ENCODE results near the gene BMP10. TPM values are rescaled to one million over a fixed set of nuclear protein-coding genes. Genes with fewer than 3 reads are reported as not detected.
A peak's percentile ranks its signal among the peaks of the same experiment; 100 is the strongest.

BMP10 gene
- polyA plus RNA-seq, 3 donors: not detected

DNA sequence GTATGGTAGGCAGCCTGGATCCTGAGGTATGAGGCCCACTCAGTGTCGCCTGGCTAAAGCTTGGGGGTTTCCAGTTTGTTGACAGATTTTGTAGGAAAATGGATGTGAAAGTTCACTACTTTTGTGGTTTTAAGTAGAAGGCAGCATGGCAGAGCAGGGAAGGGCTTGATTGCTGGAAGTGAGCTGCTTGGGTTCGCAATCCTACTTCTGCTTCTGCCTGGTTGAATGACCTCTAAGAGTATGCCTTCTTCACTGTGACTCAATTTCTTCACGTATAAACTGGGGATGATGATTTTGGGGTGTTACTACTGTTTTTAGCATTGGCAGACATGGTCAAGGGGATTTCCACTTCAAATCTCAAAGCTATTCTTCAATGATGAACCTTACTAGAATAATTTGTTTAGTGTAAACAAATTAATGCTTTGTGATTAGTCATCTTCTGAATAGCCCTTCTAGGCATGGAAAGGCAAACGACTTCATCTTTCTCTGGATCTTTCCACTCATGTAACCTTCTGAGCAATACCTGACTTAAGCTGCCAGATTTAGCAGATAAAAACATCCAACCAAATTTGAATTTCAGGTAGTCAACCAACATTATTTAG is 13.2 kb downstream of the BMP10 start:
- no peak for DNase-seq (ENCODE audit: extremely low read depth in 1 of 11, low read depth in 9 of 11, low spot score in 4 of 11)

DNA sequence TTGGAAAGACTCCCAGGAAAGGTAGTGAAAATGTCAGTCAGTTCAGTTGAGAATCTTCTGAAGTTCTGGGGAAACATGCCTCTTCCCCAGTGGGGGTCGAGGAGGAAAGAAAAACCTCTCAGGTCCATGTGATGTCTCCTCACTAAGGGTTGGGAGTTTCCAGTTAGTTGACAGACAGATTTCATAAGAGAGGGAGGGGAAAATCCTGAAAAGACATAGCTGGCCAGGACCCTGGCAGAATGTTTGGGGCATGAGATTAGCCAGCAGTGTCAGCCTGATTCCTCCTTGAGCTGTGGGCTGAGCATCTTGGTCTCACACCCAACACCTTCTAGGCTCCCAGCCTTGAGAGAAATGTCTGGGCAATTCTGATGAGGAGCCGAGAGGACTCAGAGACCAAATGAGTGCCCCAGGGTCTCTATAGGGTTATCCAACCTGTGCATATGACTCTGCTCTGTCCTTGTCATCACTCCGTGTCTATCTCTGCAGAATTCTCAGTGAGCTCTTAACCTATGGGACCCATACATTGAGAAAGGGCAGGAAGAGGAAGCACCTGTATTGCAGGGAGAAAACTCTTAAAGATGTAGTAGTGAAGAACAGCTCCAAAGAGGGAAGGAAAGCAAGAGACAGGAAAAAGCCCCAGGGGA is 13.9 kb downstream of the BMP10 start:
- no peak for DNase-seq (ENCODE audit: extremely low read depth in 1 of 11, low read depth in 9 of 11, low spot score in 4 of 11)

DNA sequence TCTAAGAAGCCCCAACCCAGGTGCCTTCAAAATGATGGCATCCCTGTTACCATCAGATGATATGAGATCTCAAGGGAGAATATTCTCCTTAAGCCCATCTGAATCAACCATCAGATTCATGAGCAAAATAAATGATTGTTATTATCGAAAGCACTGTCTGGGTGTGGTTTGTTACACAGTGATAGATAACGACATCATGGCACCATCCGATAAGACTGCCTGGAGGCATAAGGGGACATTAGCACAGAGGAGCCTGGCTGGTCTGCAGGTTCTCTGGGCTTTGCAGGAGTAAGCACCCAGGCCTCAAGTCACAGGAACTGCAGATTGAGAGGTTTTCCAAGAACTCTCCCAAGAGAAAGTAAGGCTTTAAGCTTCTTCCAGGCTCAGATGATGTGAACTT is 15.6 kb downstream of the BMP10 start:
- DNase-seq (ENCODE audit: extremely low read depth in 1 of 11, low read depth in 9 of 11, low spot score in 4 of 11): no peak

DNA sequence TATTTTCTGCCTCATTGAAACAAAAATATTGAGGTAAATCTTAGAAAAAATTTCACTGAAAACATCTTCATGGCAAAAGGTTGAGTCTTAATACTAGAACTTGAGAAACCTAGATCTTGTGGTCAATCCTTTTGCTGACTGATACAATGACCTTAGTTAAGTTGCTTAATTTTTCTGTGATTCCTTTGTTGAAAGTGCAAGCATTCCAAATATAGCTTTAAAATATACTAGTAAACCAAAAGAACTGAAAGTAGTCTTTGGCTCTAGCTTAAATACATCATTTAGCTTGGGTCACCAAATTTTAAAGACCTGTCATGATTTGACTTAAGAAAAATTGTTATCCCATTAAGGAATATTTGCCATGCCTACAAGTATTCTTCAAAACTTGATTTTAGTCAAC is 16.7 kb downstream of the BMP10 start:
- no peak for DNase-seq (ENCODE audit: extremely low read depth in 1 of 11, low read depth in 9 of 11, low spot score in 4 of 11)

DNA sequence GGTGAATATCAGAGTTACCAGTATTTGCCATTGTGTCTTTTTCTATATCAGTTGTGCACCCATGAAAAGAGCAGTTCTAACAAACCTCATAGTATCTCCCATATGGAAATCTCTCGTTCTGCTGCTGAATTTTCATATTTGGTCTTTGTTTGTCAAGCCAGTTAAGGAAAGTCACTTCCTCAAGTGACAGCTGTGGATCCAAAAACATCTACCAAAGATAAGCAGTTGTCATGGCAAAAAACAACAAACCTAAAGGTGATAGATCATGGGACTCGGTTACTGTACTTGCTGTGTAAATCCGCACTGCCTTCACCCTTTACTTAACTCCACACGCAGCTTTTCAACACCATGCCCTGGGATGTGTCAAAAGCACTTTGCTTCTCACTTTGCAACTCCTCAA is 17.3 kb downstream of the BMP10 start:
- no peak for DNase-seq (ENCODE audit: extremely low read depth in 1 of 11, low read depth in 9 of 11, low spot score in 4 of 11)

DNA sequence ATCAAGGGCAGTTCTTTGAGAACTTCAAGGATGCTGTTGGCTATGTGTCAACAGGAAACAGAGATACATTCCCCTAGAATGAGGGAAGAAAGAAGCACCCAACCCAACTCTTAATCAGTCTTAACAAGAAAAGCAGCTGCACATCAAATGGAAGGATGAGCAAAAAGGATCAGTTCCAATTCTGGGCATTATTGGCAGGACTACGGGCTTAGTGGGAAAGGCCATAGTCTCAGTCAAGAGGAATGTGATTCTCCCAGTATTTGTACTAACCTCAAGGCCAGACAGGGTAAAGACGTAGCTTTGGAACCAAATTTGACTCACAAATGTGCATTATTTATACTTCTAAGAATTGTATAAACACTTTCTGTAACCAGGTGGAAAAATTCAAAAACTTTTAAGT is 18.2 kb downstream of the BMP10 start:
- DNase-seq (ENCODE audit: extremely low read depth in 1 of 11, low read depth in 9 of 11, low spot score in 4 of 11): no peak

DNA sequence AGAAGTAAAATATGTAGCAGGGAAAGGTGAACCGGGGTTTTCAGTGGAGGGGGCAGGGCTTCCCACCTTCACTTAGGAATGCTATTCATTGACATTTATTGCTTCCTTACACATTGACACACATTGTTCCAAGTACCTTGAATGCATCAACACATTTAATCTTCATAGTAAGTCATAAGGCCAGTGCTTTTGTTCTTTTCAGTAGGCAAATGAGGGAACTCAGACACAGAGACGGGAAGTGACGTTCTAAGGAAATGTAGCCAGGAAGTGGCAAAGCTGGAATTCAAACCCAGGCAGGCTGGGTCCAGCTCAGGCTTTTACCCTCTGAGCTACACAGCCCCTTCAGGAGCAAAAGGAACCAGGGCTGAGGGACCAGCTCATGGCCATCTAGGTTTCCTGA is 20.7 kb downstream of the BMP10 start:
- DNase-seq (ENCODE audit: extremely low read depth in 1 of 11, low read depth in 9 of 11, low spot score in 4 of 11): no peak

DNA sequence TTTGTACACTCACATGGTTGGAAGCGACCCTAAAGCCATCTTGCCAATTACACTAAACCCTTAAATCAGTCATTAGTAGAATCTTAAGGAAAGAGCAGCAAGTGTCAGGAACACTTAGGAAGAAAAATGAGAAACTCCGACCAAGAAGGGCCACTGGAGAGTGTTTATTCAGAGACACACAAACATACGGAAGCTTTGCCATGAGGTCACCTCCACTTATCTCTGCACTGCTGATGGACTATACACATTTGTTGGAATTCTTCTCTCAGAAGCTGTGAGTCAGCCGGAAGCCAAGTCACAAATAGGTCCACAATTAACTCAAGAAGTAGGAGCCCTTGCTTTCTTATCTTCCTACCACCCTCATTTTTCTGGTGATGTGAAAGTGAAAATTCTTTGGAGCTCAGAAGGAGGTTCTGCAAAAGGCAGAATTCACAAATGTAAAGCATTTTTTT is 21.6 kb downstream of the BMP10 start:
- no peak for DNase-seq (ENCODE audit: extremely low read depth in 1 of 11, low read depth in 9 of 11, low spot score in 4 of 11)

DNA sequence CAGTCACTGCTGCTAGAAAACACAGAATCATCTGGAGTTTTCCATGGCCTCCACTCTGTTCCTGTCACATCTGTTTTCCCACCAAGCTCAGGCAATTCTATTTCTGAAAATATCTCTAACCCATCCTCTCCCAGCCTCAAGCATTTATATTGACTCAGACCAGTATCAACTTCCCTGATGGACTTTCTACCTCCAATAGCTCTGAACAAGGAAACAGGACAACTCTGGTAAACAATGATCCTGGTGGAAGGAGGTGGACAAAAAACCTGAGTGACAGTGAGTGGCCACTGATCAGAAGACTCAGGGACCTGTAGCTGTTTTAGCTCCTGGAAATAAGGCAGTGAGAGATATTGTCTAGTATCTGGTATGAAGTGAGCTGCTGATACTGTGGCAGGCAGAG is 23.4 kb downstream of the BMP10 start:
- DNase-seq (ENCODE audit: extremely low read depth in 1 of 11, low read depth in 9 of 11, low spot score in 4 of 11): no peak

DNA sequence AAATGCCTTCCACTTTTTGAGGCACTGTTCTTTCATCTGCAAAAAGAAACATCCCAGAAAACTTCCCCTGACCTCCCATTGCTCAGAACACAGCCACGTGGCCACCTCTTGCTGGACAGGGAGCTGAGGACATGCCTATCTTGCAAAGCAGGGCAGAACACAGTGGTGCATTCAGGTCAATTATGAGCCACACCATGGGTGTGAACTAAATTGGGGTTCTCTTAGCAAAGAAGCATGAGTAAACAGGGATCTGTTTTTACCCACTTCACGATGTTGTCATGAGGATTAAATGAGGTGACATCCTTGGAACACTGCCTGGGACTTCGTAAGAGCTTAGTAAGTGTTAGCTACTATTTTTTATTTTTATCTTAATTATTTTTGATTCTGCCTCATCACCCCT is 25.1 kb downstream of the BMP10 start:
- no peak for DNase-seq (ENCODE audit: extremely low read depth in 1 of 11, low read depth in 9 of 11, low spot score in 4 of 11)

DNA sequence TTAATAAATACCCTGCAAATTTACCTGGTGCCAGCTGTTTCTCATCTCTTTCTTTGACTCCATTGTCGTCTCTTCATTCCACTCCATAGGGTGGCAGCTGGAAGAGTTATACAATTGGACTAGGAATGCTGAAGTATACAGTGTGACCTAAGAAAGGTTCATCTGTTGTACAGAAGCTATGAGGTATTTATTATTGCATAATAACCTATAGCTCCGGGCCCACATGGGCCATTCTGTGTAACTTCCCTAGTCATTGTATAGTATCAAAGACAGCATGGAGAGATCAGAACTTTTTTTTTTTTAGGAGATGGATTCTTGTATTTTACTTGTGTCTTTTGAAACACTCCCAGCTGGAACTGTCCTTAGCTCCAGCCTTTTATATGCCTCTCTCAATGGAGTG is 26.2 kb downstream of the BMP10 start:
- no peak for DNase-seq (ENCODE audit: extremely low read depth in 1 of 11, low read depth in 9 of 11, low spot score in 4 of 11)

DNA sequence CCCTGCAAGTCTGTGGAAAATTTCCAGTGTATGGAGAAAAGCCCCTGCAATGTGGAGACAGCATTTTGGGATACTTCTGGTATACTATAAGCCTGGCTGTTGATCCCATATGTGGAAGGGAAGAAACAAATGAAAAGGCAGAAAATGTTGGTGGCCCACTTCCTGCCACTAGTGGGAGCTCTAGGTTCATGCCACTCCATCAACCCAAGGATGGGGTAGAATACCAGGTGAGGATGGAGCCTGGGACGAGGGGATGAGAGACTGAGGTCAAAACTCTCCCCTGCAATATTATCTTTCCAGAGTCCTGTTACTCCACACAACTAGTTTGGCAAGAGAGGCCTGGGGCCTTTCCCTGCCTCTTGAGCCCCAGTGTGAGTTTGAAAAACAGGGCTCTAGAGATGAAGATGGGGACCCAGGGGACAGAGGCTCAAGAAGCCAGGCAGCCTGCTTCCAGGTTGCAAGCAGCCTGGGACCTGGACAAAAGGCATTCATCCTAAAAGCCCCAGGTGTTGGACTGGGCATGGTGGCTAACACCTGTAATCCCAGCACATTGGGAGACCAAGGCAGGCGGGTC is 31.9 kb downstream of the BMP10 start:
- no peak for DNase-seq (ENCODE audit: extremely low read depth in 1 of 11, low read depth in 9 of 11, low spot score in 4 of 11)

DNA sequence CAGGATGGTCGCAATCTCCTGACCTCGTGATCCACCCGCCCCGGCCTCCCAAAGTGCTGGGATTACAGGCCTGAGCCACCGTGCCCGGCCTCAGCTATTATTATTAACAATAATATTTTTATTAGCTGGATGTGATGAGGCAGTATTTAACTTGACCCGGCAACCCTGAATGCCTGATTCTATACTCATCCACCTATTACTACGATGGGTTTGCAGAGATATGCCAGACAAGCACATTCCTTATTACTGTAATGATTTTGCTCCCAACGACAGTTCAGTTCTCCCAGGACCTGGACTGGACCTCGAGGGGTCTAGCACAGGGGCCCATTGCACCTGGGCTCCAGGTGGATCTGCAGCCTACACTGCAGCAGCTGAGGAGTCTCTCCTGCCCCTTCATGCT is 32.6 kb downstream of the BMP10 start:
- DNase-seq (ENCODE audit: extremely low read depth in 1 of 11, low read depth in 9 of 11, low spot score in 4 of 11): no peak

DNA sequence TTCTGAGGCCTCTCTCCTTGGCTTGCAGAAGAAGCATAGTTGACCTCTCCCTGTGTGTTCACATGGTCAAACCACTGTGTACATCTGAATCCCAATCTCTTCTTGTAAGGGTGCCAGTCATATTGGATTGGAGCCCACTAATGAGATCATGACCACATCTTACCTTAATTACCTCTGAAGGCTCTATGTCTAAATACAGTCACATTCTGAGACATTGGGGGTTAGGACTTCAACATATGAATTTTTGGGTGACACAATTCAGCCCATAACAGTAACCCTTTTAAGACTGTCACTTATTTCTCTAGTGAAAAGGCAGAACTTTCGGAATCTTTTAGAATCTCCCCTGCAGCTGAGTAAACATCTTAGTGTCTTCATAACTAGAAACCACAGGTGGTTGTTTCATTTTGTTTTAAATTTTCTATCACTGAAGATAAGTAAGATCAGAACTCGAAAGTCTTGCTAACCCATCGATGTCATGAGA is 33.3 kb downstream of the BMP10 start:
- no peak for DNase-seq (ENCODE audit: extremely low read depth in 1 of 11, low read depth in 9 of 11, low spot score in 4 of 11)

DNA sequence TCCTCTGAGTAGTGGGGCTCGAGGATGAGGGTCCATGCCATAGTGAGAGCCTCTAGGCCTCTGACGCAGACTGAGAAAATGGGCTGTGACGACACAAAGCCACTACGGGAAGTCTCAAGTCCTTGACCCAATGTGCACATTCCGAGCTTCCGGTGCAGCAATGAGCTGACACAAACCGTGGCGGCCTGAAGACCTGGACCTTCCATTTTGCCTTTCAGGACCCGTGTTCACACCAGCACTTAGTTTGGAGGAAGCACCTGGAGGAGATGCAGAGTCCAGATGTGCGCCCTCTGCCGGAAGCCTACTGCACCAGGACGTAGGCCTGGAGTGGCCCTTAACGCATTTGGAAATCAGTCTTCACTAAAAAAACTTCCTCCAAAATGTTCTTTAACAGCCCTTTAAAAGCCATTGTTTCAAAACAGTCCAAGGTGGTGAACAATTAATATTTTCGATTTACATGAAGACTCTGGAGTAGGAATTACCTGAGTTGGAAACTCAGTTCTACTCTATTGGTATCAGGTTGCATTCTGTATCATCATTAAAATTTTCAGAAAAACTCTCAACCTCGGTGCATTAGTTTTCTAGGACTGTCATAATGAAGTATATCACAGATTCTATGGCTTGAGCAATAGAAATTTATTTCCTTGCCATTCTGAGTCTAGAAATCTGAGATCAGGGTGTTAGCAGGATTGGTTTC is 33.9 kb downstream of the BMP10 start:
- DNase-seq (ENCODE audit: extremely low read depth in 1 of 11, low read depth in 9 of 11, low spot score in 4 of 11): peak in 1 of 11 donors; percentile 19

DNA sequence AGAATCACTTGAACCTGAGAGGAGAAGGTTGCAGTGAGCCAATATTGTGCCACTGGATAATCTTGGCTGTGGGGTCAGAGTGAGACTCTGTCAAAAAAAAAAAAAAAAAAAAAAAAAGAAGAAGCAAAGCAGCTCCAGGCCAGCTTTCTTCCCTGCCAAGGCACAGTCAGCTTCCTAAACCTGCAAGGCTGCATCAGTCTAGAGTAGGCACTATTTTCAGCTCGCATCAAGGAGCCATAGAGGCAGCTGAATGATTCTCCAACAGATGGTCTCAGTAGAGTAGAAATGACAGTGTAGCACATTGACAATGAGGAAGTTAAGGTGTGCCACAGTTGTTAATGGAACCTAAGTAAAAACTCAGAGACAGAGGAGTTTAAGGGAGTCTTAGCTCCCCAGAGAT is 35.6 kb downstream of the BMP10 start:
- no peak for DNase-seq (ENCODE audit: extremely low read depth in 1 of 11, low read depth in 9 of 11, low spot score in 4 of 11)

DNA sequence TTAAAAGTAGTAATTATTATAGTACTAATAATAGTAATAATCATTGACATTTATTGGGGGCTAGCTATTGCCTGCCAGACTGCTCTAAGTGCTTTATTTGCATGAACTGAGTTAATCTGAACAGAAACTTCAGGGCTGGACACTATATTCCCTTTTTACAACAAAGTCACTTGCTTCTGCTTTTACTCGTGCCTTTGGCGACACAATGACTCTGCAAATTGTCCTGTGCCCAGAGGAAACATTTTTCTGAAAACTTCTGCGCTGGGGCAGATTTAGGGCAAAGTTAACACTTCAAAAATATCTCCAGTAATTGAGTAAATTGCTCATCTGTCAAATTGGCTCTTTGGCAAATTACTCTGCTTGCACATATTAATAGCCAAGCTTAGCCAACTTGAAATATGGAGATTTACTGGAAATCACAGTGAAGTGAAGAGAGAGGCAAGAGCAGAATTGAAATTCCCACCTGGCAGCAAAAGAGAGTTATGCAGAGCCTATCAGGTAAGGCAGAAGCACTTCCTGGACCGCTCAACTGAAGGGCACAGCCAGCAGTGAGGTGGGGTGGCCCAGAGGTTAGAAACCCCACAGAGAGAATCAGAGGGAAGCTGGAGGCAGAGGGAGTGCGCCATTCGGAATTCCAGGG is 36.3 kb downstream of the BMP10 start:
- DNase-seq (ENCODE audit: extremely low read depth in 1 of 11, low read depth in 9 of 11, low spot score in 4 of 11): no peak

DNA sequence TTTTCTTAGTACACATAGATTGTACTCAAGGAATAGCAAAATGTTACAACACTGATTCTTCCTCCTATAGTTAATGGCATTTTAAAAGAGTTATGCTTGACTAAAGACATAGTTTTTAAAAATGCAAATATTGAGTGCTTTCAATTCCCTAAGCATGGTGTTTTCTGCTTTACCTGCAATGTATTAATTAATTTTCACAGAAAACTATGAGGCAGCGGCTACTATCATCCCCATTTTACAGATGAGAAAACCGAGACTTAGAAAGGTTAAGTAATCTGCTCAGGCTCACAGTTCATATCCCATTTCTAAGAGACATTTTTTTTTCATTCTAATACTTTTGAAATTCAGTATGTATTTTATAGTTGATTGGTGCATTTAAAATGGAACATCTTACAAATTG is 38.0 kb downstream of the BMP10 start:
- no peak for DNase-seq (ENCODE audit: extremely low read depth in 1 of 11, low read depth in 9 of 11, low spot score in 4 of 11)

DNA sequence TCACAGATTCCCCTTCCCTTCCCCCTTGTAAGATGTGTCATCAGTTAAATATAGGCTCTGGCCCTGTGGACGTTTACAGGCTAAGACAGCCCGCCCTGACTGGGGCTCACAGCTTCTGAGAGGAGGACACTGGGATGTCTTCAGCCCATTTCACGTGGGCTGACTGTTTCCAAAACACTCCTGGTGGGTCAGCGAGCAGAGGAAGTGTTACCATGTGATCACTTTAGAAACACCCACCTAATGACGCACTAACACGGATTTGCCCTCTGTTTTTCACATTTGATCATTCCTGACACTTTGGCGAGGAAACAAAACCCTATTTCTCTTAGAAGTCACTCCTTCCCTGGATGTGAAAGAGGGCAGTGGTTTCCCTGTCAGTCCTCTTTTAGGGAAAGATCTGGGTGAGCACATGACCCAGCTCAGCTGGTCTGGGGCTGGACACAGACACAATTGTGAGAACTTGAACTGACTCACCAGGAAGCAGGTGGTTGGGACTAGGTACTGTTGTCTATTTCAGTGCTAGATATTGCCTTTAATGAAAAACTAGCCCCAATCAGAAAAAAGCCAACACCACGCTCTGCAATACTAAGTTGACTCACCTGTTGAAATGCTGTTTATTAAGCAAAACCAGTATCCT is 38.8 kb downstream of the BMP10 start:
- no peak for DNase-seq (ENCODE audit: extremely low read depth in 1 of 11, low read depth in 9 of 11, low spot score in 4 of 11)
